Stimulated activated CD8-positive, alpha-beta memory T cell treated with anti-CD3 and anti-CD28 coated beads, Interleukin-12 subunit alpha, Interleukin-12 subunit beta, amount 100 ng/mL, for 24 hours (primary cell): Measurements from ENCODE around the gene EXOC3L2.
"Not testable (repeated sequence)": the region's sequence is repeated elsewhere in the genome, so short reads cannot be mapped to it uniquely, and the experiment has no call there.

Experiments used
- DNase-seq: peaks from one replicate; pipeline ENCODE4 v3.0.0-alpha.2; 2020; ENCODE audit errors: extremely low read depth

Gene EXOC3L2

DNA sequence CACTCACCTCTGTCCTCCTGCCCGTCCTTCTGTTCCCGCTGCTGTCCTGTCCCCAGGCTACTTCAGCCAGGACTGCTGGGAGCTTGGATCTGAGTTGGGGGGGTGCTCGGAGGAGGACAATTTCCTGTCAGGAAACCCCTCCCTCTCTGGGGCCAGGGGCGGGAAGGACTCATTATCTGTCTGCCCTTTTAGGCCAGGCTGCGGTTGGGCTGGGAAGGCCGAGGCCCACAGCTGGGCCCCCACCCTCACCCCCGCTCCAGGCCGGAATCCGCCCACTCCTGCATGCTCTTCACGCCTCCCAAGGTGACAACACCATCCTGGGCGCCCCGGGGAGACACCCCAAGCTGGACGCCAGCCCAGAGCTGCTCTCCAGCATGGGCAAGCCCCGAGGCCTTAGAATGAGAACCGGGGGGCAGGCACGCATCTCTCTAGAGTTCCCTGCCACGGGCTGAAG, at the start of gene EXOC3L2:
Gene EXOC3L2, minus strand, starts transcription at position 74 of the 454 bp plus-strand sequence. CDS start 6,362 bp downstream, outside the sequence.
- DNase-seq, result no peak

- no peak for DNase-seq
Observed at GRCh38 chr19:45294291-45295029, 49.3 kb upstream of the EXOC3L2 start.

GRCh38 chr19:45293682-45294081, 48.5 kb upstream of the EXOC3L2 start:
- no peak for DNase-seq

GRCh38 chr19:45291834-45292233, 46.6 kb upstream of the EXOC3L2 start:
- no peak for DNase-seq

GRCh38 chr19:45290381-45290931, 45.2 kb upstream of the EXOC3L2 start:
- no peak for DNase-seq

- no peak for DNase-seq
Observed at GRCh38 chr19:45283443-45284033, 38.3 kb upstream of the EXOC3L2 start.

GRCh38 chr19:45280471-45280961, 35.3 kb upstream of the EXOC3L2 start:
- no peak for DNase-seq

- DNase-seq, result no peak
Observed at GRCh38 chr19:45279587-45280192, 34.5 kb upstream of the EXOC3L2 start.

DNA sequence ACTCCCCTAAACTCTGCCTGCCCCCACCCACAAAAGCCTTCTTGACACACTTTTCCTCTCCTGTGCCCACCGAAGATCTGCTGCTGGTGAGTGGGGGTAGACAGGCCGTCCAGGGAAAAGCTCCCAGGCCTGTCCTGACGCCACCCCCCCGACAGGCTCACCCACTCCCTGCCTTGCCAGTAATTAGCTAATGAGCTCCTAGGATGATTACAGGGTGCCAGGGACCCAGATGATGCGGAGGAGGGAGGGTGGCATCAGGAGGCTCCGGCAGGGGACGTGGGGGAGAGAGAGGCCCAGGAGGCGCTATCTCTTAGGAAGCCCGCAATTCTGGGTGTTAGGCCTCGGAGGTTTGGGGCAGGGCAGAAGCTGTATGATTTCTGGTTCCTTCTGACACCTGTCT, 32.9 kb upstream of the EXOC3L2 start:
- no peak for DNase-seq

- DNase-seq, result no peak
Observed at GRCh38 chr19:45276284-45276687, 31.1 kb upstream of the EXOC3L2 start.

GRCh38 chr19:45275370-45275971, 30.3 kb upstream of the EXOC3L2 start:
- no peak for DNase-seq

- DNase-seq, result no peak
Observed at GRCh38 chr19:45273521-45273855, 28.3 kb upstream of the EXOC3L2 start.

DNA sequence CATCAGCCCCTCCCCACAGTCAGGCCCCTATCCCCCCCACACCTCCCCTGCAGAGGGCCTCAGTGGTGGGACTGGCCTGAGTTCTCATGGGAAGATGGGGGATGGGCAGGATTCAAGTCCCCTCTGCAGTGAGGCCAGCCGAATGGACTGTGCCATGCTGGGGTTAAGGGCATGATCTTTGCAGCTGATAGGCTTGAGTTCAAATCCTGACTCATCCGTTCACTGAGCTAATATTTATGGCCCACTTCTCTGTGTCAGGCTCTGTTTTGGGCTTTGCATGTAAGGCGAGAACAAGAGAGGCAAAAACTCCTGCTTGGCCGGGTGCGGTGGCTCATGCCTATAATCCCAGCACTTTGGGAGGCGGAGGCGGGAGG, 26.5 kb upstream of the EXOC3L2 start:
- no peak for DNase-seq

DNA sequence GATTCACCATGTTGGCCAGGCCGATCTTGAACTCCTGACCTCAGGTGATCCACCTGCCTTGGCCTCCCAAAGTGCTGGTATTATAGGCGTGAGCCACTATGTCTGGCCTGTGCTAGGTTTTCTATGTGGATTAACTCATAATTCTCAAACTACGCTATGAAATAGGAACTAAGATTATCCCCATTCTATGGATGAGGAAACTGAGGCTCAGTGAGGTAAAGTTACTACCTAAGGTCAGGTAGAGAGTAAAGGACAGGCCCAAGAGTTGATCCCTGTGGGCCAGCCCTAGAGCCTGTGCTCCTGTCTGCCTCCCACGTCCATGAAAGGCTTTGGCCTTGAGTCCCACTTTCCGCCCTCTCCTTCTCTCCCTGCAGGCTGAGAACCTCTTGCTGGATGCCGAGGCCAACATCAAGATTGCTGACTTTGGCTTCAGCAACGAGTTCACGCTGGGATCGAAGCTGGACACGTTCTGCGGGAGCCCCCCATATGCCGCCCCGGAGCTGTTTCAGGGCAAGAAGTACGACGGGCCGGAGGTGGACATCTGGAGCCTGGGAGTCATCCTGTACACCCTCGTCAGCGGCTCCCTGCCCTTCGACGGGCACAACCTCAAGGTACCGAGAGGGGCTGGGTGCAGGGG, 26.0 kb upstream of the EXOC3L2 start:
- DNase-seq, result no peak

GRCh38 chr19:45269939-45270338, 24.7 kb upstream of the EXOC3L2 start:
- DNase-seq, result not testable (repeated sequence)

GRCh38 chr19:45267296-45267695, 22.1 kb upstream of the EXOC3L2 start:
- DNase-seq, result no peak

DNA sequence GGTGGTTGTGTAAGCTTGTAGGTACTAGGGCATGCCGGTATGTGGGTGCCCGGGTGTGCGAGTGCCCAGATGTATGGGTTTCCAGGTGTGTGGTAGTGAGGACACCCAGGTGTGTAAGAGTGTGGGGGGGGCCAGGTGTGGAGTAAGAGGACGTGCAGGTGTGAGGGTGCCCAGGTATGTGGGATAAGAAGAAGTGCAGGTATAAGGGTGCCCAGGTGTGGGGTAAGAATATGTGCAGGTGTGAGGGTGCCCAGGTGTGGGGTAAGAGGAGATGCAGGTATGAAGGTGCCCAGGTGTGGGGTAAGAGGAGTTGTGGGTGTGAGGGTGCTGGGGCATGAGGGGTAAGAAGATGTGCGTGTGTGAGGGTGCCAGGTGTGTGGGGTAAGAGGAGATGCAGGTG, 20.2 kb upstream of the EXOC3L2 start:
- no peak for DNase-seq

GRCh38 chr19:45264781-45265317, 19.6 kb upstream of the EXOC3L2 start:
- no peak for DNase-seq

DNA sequence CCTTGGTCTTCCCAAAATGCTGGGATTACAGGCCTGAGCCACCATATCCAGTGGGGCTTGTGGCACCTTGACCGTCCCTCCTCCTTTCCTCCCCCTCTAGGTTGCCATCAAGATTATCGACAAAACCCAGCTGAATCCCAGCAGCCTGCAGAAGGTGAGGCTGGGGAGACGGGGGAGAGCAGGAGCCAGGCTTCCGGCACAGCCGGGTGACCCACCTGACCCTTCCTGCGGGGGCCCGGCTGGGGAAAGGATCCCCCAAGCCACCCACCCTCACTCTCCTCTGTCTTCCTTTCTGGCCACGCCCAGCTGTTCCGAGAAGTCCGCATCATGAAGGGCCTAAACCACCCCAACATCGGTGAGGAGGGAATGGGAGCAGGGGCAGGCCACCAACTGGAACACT, 17.8 kb upstream of the EXOC3L2 start:
- DNase-seq, result no peak

DNA sequence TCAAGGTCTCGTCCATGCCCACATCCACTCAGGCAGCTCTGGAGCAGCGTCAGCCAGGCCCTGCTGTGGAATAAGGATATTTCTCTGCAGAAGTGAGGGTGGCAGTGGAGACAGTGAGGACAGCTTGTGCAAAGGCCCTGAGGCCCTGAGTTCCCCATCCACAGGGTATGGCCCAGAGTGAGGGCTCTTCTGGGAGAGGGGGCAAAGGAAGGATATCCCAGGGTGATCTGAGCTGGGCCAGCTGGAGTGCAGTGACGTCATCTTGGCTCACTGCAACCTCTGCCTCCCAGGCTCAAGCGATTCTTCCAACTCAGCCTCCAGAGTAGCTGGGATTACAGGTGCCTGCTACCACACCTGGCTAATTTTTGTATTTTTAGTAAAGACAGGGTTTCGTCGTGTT, 17.4 kb upstream of the EXOC3L2 start:
- no peak for DNase-seq

DNA sequence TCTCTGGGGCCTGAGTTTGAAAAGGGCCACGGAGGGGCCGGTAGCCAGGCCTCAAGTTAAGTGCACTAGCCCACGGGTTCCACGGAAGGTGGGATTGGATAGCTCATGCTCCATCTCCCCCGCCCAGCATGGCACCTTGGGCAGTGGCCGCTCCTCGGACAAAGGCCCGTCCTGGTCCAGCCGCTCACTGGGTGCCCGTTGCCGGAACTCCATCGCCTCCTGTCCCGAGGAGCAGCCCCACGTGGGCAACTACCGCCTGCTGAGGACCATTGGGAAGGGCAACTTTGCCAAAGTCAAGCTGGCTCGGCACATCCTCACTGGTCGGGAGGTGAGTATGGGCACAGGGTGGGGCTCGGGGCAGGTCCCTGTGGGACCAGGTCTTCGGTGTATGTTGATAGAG, 13.7 kb upstream of the EXOC3L2 start:
- no peak for DNase-seq

- no peak for DNase-seq
Observed at GRCh38 chr19:45256836-45257235, 11.6 kb upstream of the EXOC3L2 start.
